ENCODE measurements around the gene SLC25A22. TPM values are rescaled to one million over a fixed set of nuclear protein-coding genes. Genes with fewer than 3 reads are reported as not detected.

Gene SLC25A22
- total RNA-seq, 4 donors from 2014 or later, result 7.5 to 21.9 (median 12.7) TPM

DNA sequence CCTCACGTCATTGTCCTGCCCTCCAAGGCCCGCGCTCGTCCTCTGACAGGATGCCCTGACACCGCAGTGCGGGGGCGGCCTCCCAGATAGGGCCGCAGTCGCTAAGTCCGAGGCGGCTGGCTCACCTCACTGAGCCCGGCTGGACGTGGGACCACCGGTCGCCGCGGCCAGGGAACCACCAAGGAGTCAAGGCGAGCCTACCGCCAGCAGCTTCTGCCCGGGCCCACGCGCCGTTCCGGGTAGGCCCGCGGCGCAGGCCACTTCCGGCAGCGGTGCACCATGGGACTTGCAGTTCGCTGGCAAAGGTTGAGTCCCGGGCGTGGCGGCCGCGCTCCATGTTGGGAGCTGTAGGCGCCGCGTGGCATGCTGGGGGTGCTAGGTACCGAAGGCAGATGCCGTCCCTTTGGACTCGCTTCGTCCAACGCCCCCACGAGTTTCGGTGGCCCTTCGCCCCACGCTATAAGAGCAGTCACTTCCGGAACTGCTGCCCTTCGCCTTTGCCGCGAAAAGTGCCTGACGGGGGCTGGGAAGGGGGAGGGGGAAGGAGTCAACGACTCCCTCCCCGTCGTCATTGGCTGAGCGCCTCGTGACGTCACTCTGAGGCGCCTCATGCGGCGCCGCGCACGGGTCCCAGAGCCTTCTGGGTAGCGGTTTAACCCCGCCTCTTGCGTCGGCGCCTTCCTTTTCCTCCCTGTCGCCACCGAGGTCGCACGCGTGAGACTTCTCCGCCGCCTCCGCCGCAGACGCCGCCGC is 11.4 kb upstream of the SLC25A22 start, which contains the start of gene RPLP2:
RPLP2 (plus strand) TSS at position 681 of the 753 bp plus-strand sequence. CDS start 268 bp downstream, outside the sequence.
- no peak for TF ChIP-seq CTCF (IDR thresholded peaks at IDR 0.05)
- DNase-seq (ENCODE audit: low spot score), result peak; percentile 87
- peak; percentile 92 for ATAC-seq (ENCODE audit: low FRiP score)

DNA sequence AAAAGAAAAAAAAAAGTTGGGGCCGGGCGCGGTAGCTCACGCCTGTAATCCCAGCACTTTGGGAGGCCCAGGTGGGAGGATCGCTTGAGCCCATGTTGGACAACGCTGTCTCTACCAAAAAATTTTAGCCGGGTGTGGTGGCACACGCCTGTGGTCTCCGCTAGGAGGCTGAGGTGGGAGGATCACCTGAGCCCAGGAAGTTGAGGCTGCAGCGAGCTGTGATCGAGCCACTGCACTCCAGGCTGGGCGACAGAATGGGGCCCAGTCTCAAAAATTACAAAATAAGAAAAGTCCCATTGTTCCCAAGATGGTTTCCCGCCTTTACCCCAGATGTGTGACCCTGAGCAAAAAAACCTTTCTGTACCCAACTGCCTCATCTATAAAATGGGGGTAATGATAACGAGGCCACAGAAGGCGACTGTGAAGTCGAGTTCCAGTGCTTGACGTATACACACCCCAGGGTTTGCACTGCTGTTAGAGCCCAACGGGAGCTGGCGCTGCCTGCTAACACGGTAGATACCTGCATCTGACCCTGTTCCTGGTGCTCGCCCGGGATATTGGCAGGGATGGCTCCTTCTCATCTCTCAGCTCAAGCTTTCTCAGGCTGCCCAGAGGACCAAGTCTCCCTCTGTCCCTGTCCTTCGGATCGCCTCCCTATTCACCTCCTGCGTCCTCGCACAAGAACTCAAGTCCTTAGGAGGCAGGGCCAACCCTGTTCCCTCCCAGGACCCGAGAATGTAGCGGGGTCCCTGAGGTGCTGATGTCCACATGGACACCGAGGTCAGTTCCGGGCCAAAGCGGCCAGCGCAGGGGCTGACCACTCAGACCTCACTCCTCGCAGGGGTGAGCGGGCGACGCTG is 10.6 kb upstream of the SLC25A22 start:
- no peak for DNase-seq (ENCODE audit: low spot score)
- no peak for TF ChIP-seq CTCF (IDR thresholded peaks at IDR 0.05)
- no peak for ATAC-seq (ENCODE audit: low FRiP score)

DNA sequence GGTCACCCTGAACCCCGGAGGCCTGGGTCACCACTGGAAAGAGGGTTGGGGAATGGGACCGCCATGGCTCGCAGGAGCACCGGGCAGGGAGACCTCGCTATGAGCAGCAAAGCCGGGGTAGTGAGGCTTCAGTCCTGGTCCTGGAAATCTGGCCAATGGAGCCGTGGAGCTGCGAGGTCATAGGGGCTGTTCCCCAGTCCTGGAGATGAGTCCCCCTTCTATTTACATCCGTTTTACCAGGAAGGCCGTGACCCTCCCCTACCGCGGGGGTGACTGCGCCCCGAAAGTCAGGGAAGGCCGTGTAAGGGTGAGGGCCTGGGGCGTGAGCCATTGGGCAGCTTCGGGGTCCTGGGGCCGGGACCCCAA is 6.5 kb upstream of the SLC25A22 start:
- ATAC-seq (ENCODE audit: low FRiP score) (no peak), DNase-seq (ENCODE audit: low spot score) (no peak)
- no peak for TF ChIP-seq CTCF (IDR thresholded peaks at IDR 0.05)

- ATAC-seq (ENCODE audit: low FRiP score), result no peak
- no peak for DNase-seq (ENCODE audit: low spot score)
- TF ChIP-seq CTCF (IDR thresholded peaks at IDR 0.05), result no peak
Observed at GRCh38 chr11:803770-804598, 5.9 kb upstream of the SLC25A22 start.

- ATAC-seq (ENCODE audit: low FRiP score) (no peak), DNase-seq (ENCODE audit: low spot score) (no peak)
- TF ChIP-seq CTCF (IDR thresholded peaks at IDR 0.05), result no peak
Observed at GRCh38 chr11:803467-803742, 5.3 kb upstream of the SLC25A22 start.

DNA sequence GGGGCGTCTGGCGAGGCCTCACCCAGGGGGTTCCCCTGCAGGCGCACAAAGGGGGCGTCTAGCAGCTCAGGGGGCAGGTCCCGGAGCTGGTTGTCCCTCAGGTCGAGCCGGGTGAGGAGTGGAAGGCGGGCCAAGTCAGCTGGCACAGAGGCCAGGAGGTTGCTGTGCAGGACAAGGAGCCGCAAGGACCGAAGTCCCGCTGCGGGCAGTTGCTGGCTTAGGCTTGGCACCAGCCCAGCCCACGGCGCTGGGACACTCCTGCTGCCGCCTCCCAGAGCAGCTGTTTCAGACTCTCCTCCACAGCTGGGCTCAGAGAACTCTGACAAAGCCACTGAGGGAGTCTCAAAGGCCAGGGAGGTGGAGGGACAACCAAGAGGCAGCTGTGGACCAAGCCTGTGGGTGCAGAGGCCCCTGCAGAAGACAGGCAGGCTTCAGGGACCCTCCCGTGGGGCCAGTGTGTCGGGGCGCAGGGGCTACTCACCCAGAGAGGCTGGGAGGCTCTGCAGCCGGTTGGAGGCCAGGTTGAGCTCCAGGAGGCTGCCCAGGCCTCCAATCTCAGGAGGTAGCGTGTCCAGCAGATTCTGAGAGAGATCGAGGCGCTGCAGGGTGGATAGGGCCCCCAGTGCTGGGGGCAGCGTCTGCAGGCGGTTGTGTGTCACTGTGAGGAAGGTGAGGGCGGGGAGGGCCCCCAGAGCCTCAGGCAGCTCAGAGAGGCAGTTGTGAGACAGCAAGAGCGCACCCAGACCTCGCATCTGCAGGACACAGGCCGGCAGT is 4.8 kb upstream of the SLC25A22 start:
- ATAC-seq (ENCODE audit: low FRiP score) (no peak), DNase-seq (ENCODE audit: low spot score) (no peak)
- TF ChIP-seq CTCF (IDR thresholded peaks at IDR 0.05), result no peak
